Neural cell (in vitro differentiated cells): ENCODE measurements around the gene ATXN2. TPM values are rescaled to one million over a fixed set of nuclear protein-coding genes. Genes with fewer than 3 reads are reported as not detected.

Experiments used
- H2AFZ ChIP-seq: fragments of 200-600, 300-800 bp; sonication (generic), shearing (Covaris generic); 2 replicates; pipeline ENCODE4 v1.6.0; 2014; ENCODE audit warnings: low read depth, mild to moderate bottlenecking, antibody characterized with exemption, low read length, moderate library complexity
- H3F3A ChIP-seq: fragments of 200-600 bp; shearing (Covaris generic); 2 replicates; pipeline ENCODE4 v1.6.1; 2016; ENCODE audit warnings: mild to moderate bottlenecking, moderate library complexity, mixed read lengths, antibody characterized with exemption, low read length; ENCODE audit not compliant: insufficient read depth, poor library complexity, severe bottlenecking
- H3K27ac ChIP-seq: fragments of 200-600, 300-800 bp; sonication (generic), shearing (Covaris generic); 2 replicates; pipeline ENCODE4 v1.5.1; 2014; ENCODE audit warnings: mild to moderate bottlenecking, low read length, moderate library complexity
- H3K27me3 ChIP-seq: fragments of 300-800, 200-600 bp; sonication (generic), shearing (Covaris generic); 2 replicates; pipeline ENCODE4 v1.6.0; 2014; ENCODE audit warnings: mild to moderate bottlenecking, low read depth, low read length, moderate library complexity; ENCODE audit not compliant: insufficient read depth
- H3K36me3 ChIP-seq: fragments of 300-800, 200-600 bp; sonication (generic), shearing (Covaris generic); 2 replicates; pipeline ENCODE4 v1.5.1; 2014; ENCODE audit warnings: mild to moderate bottlenecking, antibody characterized with exemption, low read length, moderate library complexity; ENCODE audit not compliant: insufficient read depth
- H3K4me2 ChIP-seq: fragments of 300-800, 200-600 bp; sonication (generic), shearing (Covaris generic); 2 replicates; pipeline ENCODE4 v1.6.0; 2014; ENCODE audit warnings: mild to moderate bottlenecking, low read length
- H3K4me3 ChIP-seq: fragments of 300-800, 200-600 bp; sonication (generic), shearing (Covaris generic); 2 replicates; pipeline ENCODE4 v1.5.1; 2014; ENCODE audit warnings: mild to moderate bottlenecking, low read length, moderate library complexity
- H3K79me2 ChIP-seq: fragments of 200-600 bp; shearing (Covaris generic); replicated peaks from 2 replicates; pipeline ENCODE4 v1.6.0; 2014; ENCODE audit warnings: mild to moderate bottlenecking, low read length, moderate library complexity; ENCODE audit not compliant: insufficient read depth
- H3K9ac ChIP-seq: fragments of 300-800, 200-600 bp; sonication (generic), shearing (Covaris generic); 2 replicates; pipeline ENCODE4 v1.6.1; 2016; ENCODE audit warnings: mild to moderate bottlenecking, low read length, mixed read lengths
- H3K9me2 ChIP-seq: fragments of 200-600 bp; shearing (Covaris generic); 2 replicates; pipeline ENCODE4 v1.6.1; 2016; ENCODE audit warnings: mild to moderate bottlenecking, low read length, mixed read lengths; ENCODE audit not compliant: insufficient read depth
- H3K9me3 ChIP-seq: fragments of 200-600, 300-800 bp; sonication (generic), shearing (Covaris generic); 2 replicates; pipeline ENCODE4 v1.6.1; 2016; ENCODE audit warnings: mild to moderate bottlenecking, mixed run types, low read length, moderate library complexity, mixed read lengths
- H4K20me1 ChIP-seq: fragments of 200-600 bp; shearing (Covaris generic); 2 replicates; pipeline ENCODE4 v1.6.1; 2016; ENCODE audit warnings: mild to moderate bottlenecking, mixed run types; ENCODE audit not compliant: insufficient read depth
- EP300 ChIP-seq: fragments of 450-650 bp; conservative IDR thresholded peaks from 2 replicates; pipeline ENCODE4 v1.6.1; 2014; ENCODE audit warnings: antibody characterized with exemption, mild to moderate bottlenecking, moderate library complexity; ENCODE audit not compliant: poor library complexity, severe bottlenecking
- EZH2 ChIP-seq: fragments of 200-600, 300-800 bp; shearing (Covaris generic), sonication (generic); IDR thresholded peaks from 2 replicates; pipeline ENCODE4 v1.6.1; 2014; ENCODE audit warnings: antibody characterized with exemption, low read length, borderline replicate concordance, mild to moderate bottlenecking; ENCODE audit not compliant: insufficient read depth, poor library complexity, severe bottlenecking
- MXI1 ChIP-seq: fragments of 450-650 bp; conservative IDR thresholded peaks from 2 replicates; pipeline ENCODE4 v1.6.1; 2014; ENCODE audit warnings: antibody characterized with exemption, mild to moderate bottlenecking; ENCODE audit not compliant: poor library complexity, severe bottlenecking
- POLR2AphosphoS5 ChIP-seq: IDR thresholded peaks from 2 replicates; pipeline ENCODE4 v1.6.1; 2012
- RAD21 ChIP-seq: fragments of 450-650 bp; conservative IDR thresholded peaks from 2 replicates; pipeline ENCODE4 v1.6.1; 2014; ENCODE audit warnings: antibody characterized with exemption, mild to moderate bottlenecking, moderate library complexity
- SMC3 ChIP-seq: fragments of 450-650 bp; conservative IDR thresholded peaks from 2 replicates; pipeline ENCODE4 v1.6.1; 2014; ENCODE audit warnings: antibody characterized with exemption, mild to moderate bottlenecking, moderate library complexity; ENCODE audit not compliant: poor library complexity
- TAF1 ChIP-seq: IDR thresholded peaks from 2 replicates; pipeline ENCODE4 v1.6.1; 2012; ENCODE audit warnings: low read depth
- polyA plus RNA-seq: library from polyadenylated mRNA; depleted of rRNA; stranded (reverse); fragments of >200 nt; gene quantifications from 2 replicates; pipeline ENCODE4 v1.2.3, GENCODE V29; 2014
- TF ChIP-seq, protein P1 (sequence below): fragments of 450-650 bp; IDR thresholded peaks from 2 replicates; pipeline ENCODE4 v1.5.1; 2014; ENCODE audit warnings: antibody characterized with exemption, mild to moderate bottlenecking, moderate library complexity; ENCODE audit not compliant: poor library complexity, severe bottlenecking
- TF ChIP-seq, protein P2 (sequence below): IDR thresholded peaks from 2 replicates; pipeline ENCODE4 v1.6.1; 2012; ENCODE audit warnings: borderline replicate concordance

ATXN2 gene
- polyA plus RNA-seq, 1 donor from 2014 or later, result 12.6 TPM

DNA sequence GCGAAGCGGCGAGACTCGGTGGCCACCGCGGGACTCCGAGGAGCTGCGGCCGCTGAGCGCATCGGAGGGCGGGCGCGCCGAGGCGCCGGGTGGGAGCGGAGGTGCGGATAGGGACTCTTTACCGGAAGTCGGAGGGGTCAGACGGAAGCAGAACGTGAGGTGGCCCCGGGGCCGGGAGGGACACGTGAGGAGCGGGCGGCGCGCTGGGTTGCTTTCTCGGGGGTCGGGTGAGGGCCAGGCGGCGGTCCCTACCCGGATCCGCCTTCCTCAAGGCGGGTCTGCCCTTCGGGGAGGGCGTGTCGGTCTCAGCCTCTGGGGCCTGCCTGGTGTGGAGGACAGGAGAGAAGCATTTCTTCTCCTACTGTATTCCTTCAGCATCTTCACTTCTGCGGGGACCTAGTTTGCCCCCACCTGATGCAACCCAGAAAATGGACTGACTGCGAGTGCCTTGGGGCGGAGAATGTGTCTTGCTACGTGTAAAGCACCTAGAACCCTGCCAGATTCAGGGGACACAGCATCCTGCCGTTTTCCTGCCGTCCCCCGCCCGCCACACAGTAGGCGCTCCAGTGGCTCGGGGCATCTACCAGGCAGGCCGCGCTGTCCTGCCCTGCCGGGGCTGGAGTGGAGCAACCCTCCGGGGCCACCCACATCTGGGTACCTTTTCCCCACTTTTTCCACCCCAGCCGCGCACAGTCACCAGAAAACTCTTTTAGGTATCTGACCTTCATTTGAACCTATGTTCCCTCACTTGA, 514 bp upstream of the ATXN2 start:
- Histone ChIP-seq H3F3A (no peaks in the 10 kb centered on the region), H3K9me3 (no peaks in the 10 kb centered on the region), H3K4me3 (peak overlapping the region; percentile 98), H3K36me3 (no peaks in the 10 kb centered on the region), H3K27ac (peak overlapping the region; percentile 88), H2AFZ (peak overlapping the region; percentile 95), H3K79me2 (peaks cover 38% of the 10 kb centered on the region), H3K9ac (peak overlapping the region; percentile 88), H3K27me3 (no peaks in the 10 kb centered on the region), H4K20me1 (peaks cover 15% of the 10 kb centered on the region), H3K9me2 (no peaks in the 10 kb centered on the region), H3K4me2 (peak overlapping the region; percentile 85)
- TF ChIP-seq MXI1, result peak; percentile 94
- TF ChIP-seq EP300, result peak; percentile 38
- no peak for TF ChIP-seq RAD21
- peak; percentile 17 for TF ChIP-seq SMC3
- TF ChIP-seq, protein P1, sequence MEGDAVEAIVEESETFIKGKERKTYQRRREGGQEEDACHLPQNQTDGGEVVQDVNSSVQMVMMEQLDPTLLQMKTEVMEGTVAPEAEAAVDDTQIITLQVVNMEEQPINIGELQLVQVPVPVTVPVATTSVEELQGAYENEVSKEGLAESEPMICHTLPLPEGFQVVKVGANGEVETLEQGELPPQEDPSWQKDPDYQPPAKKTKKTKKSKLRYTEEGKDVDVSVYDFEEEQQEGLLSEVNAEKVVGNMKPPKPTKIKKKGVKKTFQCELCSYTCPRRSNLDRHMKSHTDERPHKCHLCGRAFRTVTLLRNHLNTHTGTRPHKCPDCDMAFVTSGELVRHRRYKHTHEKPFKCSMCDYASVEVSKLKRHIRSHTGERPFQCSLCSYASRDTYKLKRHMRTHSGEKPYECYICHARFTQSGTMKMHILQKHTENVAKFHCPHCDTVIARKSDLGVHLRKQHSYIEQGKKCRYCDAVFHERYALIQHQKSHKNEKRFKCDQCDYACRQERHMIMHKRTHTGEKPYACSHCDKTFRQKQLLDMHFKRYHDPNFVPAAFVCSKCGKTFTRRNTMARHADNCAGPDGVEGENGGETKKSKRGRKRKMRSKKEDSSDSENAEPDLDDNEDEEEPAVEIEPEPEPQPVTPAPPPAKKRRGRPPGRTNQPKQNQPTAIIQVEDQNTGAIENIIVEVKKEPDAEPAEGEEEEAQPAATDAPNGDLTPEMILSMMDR, result peak; percentile 47
- peak; percentile 91 for TF ChIP-seq POLR2AphosphoS5
- peak; percentile 69 for TF ChIP-seq TAF1
- TF ChIP-seq, protein P2, sequence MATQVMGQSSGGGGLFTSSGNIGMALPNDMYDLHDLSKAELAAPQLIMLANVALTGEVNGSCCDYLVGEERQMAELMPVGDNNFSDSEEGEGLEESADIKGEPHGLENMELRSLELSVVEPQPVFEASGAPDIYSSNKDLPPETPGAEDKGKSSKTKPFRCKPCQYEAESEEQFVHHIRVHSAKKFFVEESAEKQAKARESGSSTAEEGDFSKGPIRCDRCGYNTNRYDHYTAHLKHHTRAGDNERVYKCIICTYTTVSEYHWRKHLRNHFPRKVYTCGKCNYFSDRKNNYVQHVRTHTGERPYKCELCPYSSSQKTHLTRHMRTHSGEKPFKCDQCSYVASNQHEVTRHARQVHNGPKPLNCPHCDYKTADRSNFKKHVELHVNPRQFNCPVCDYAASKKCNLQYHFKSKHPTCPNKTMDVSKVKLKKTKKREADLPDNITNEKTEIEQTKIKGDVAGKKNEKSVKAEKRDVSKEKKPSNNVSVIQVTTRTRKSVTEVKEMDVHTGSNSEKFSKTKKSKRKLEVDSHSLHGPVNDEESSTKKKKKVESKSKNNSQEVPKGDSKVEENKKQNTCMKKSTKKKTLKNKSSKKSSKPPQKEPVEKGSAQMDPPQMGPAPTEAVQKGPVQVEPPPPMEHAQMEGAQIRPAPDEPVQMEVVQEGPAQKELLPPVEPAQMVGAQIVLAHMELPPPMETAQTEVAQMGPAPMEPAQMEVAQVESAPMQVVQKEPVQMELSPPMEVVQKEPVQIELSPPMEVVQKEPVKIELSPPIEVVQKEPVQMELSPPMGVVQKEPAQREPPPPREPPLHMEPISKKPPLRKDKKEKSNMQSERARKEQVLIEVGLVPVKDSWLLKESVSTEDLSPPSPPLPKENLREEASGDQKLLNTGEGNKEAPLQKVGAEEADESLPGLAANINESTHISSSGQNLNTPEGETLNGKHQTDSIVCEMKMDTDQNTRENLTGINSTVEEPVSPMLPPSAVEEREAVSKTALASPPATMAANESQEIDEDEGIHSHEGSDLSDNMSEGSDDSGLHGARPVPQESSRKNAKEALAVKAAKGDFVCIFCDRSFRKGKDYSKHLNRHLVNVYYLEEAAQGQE, result peak; percentile 56
- no peak for TF ChIP-seq EZH2

DNA sequence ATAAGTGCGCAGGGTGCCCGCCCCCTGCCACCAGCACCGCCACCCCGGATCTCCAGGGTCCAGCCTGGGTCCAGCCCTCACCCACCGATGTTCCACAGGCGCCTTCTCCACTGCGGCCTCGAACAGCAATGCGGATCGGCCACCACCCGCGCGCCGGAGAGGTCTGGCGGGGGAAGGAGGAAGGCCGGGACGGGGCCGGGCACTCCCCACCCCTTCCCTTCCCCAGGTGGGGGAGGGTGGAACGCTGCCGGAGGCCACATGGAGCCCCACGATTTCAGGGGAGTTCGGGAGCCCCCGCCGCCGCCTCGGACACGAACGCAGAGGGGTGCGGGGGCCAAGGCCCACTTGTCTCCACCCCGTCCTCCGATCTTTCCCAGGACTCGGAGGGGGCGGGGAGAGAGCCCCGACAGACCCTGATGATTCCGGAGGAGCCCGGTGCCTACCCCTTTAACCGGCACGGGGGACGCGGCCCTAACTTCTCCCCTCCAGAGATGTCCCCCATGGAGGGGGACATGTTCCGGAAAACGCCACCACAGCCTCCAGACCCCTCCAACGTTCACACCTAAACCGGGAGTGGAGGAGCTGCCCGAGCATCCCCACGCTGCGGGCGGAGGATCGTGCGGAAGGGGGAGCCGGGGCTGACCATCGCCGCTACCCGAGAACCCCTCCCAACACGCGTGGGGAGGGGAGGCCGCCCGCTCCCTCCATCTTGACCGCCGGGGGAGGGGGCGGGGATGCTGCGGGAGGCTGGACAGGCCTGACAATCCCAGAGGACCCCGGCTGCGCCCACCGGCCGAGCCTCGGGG, 1.1 kb downstream of the ATXN2 start:
- Histone ChIP-seq H2AFZ (peak overlapping the region; percentile 33), H3K27me3 (no peaks in the 10 kb centered on the region), H3K4me2 (peak overlapping the region; percentile 83), H3K36me3 (no peaks in the 10 kb centered on the region), H3K9me3 (no peaks in the 10 kb centered on the region), H3K9ac (peak overlapping the region; percentile 88), H3K27ac (peak overlapping the region; percentile 88), H3K4me3 (peak overlapping the region; percentile 98), H4K20me1 (peaks cover 15% of the 10 kb centered on the region), H3K9me2 (no peaks in the 10 kb centered on the region), H3F3A (no peaks in the 10 kb centered on the region), H3K79me2 (peaks cover 54% of the 10 kb centered on the region)
- TF ChIP-seq, protein P1, result no peak
- TF ChIP-seq POLR2AphosphoS5 (peak; percentile 16), TAF1 (no peak), MXI1 (no peak)
- TF ChIP-seq, protein P2, result peak; percentile 41
